DND-41 (cell line): ENCODE measurements around the gene C9orf72.

Experiments
- ATAC-seq: fragments of 200-7000 bp; cut with Tn5 transposase; 3 replicates; pipeline ENCODE4 v1.9.1; 2021; ENCODE audit warnings: low read depth; ENCODE audit not compliant: insufficient read depth
- DNase-seq: peaks from one replicate; pipeline ENCODE4 v3.0.0-alpha.2; 2020
- H2AFZ ChIP-seq: 2 replicates; pipeline ENCODE4 v1.6.0; 2012; ENCODE audit warnings: low read depth, low read length
- H3K27ac ChIP-seq: 2 replicates; pipeline ENCODE4 v1.5.1; 2012; ENCODE audit warnings: low read length, inconsistent platforms
- H3K27me3 ChIP-seq: fragments of 200-600 bp; sonication (generic); 2 replicates; pipeline ENCODE4 v1.6.0; 2012; ENCODE audit warnings: low read length, mild to moderate bottlenecking, inconsistent platforms; ENCODE audit not compliant: insufficient read depth, poor library complexity
- H3K36me3 ChIP-seq: 2 replicates; pipeline ENCODE4 v1.5.1; 2012; ENCODE audit warnings: low read length, inconsistent platforms; ENCODE audit not compliant: insufficient read depth
- H3K4me1 ChIP-seq: 2 replicates; pipeline ENCODE4 v1.5.1; 2012; ENCODE audit warnings: mild to moderate bottlenecking, low read length; ENCODE audit not compliant: insufficient read depth
- H3K4me2 ChIP-seq: 2 replicates; pipeline ENCODE4 v1.6.0; 2012; ENCODE audit warnings: mild to moderate bottlenecking, moderate library complexity, low read length, inconsistent platforms; ENCODE audit not compliant: insufficient read depth
- H3K4me3 ChIP-seq, 2 experiments: fragments of 200-600 bp in 1 of 2; shearing (Covaris generic) in 1 of 2; 2 replicates each; pipeline ENCODE4 v1.5.1; 2012 to 2016; ENCODE audit warnings: inconsistent platforms in 2 of 2, low read length in 2 of 2, mild to moderate bottlenecking in 2 of 2, low read depth in 1 of 2, moderate library complexity in 1 of 2
- H3K79me2 ChIP-seq: 2 replicates; pipeline ENCODE4 v1.6.0; 2012; ENCODE audit warnings: low read length, inconsistent platforms; ENCODE audit not compliant: insufficient read depth
- H3K9ac ChIP-seq: 2 replicates; pipeline ENCODE4 v1.6.0; 2012; ENCODE audit warnings: low read depth, mild to moderate bottlenecking, inconsistent platforms, low read length, moderate library complexity
- H3K9me3 ChIP-seq: 2 replicates; pipeline ENCODE4 v1.5.1; 2012; ENCODE audit warnings: low read length, moderate library complexity, mild to moderate bottlenecking, inconsistent platforms; ENCODE audit not compliant: insufficient read depth, severe bottlenecking
- H4K20me1 ChIP-seq: 2 replicates; pipeline ENCODE4 v1.6.0; 2012; ENCODE audit warnings: low read length; ENCODE audit not compliant: insufficient read depth
- CTCF ChIP-seq: IDR thresholded peaks from 2 replicates; pipeline ENCODE4 v1.5.1; 2012; ENCODE audit warnings: borderline replicate concordance, low read length, moderate library complexity, mild to moderate bottlenecking; ENCODE audit not compliant: poor library complexity, severe bottlenecking; ENCODE audit errors: extremely low read depth
- EZH2 ChIP-seq: IDR thresholded peaks from 3 replicates; pipeline ENCODE4 v1.6.1; 2012; ENCODE audit warnings: borderline replicate concordance, low read depth, mild to moderate bottlenecking, moderate library complexity, low read length, inconsistent platforms; ENCODE audit not compliant: severe bottlenecking

Gene C9orf72

GRCh38 chr9:27591093-27591492 is 17.8 kb upstream of the C9orf72 start:
- no peaks in the 10 kb centered on the region for H3K36me3 ChIP-seq
- DNase-seq (no peak), ATAC-seq (no peak)
- H3K27me3 ChIP-seq = no peaks in the 10 kb centered on the region
- no peak overlapping the region for H3K27ac ChIP-seq
- no peak overlapping the region for H3K9ac ChIP-seq
- no peaks in the 10 kb centered on the region for H3K4me1 ChIP-seq
- no peaks in the 10 kb centered on the region for H3K79me2 ChIP-seq
- H4K20me1 ChIP-seq = no peaks in the 10 kb centered on the region
- H3K4me2 ChIP-seq = no peak overlapping the region
- H2AFZ ChIP-seq = no peak overlapping the region
- no peak overlapping the region for H3K4me3 ChIP-seq
- H3K9me3 ChIP-seq = no peaks in the 10 kb centered on the region
- no peak for TF ChIP-seq CTCF
- TF ChIP-seq EZH2 = no peak

- no peak overlapping the region for H2AFZ ChIP-seq
- no peak for DNase-seq
- no peak overlapping the region for H3K27ac ChIP-seq
- no peak overlapping the region for H3K4me3 ChIP-seq
- H3K4me1 ChIP-seq = no peaks in the 10 kb centered on the region
- H3K79me2 ChIP-seq = no peaks in the 10 kb centered on the region
- H3K9me3 ChIP-seq = no peaks in the 10 kb centered on the region
- no peak for TF ChIP-seq CTCF
- no peak for TF ChIP-seq EZH2
- no peak for ATAC-seq
- no peaks in the 10 kb centered on the region for H3K27me3 ChIP-seq
- H4K20me1 ChIP-seq = no peaks in the 10 kb centered on the region
- no peaks in the 10 kb centered on the region for H3K36me3 ChIP-seq
- no peak overlapping the region for H3K9ac ChIP-seq
- no peak overlapping the region for H3K4me2 ChIP-seq
Measured at GRCh38 chr9:27590651-27591050, 17.4 kb upstream of the C9orf72 start.

- ATAC-seq = no peak
- no peaks in the 10 kb centered on the region for H3K9me3 ChIP-seq
- H2AFZ ChIP-seq = no peak overlapping the region
- H3K27ac ChIP-seq = no peak overlapping the region
- H3K27me3 ChIP-seq = no peaks in the 10 kb centered on the region
- TF ChIP-seq EZH2 = no peak
- TF ChIP-seq CTCF = no peak
- H4K20me1 ChIP-seq = no peaks in the 10 kb centered on the region
- H3K4me1 ChIP-seq = no peaks in the 10 kb centered on the region
- H3K4me2 ChIP-seq = no peak overlapping the region
- H3K9ac ChIP-seq = no peak overlapping the region
- DNase-seq = no peak
- H3K79me2 ChIP-seq = no peaks in the 10 kb centered on the region
- H3K36me3 ChIP-seq = no peaks in the 10 kb centered on the region
- no peak overlapping the region for H3K4me3 ChIP-seq
Measured at GRCh38 chr9:27589462-27589861, 16.2 kb upstream of the C9orf72 start.

- no peak overlapping the region for H3K9ac ChIP-seq
- no peak overlapping the region for H3K27ac ChIP-seq
- ATAC-seq (no peak), DNase-seq (no peak)
- H2AFZ ChIP-seq = no peak overlapping the region
- no peaks in the 10 kb centered on the region for H3K9me3 ChIP-seq
- no peak overlapping the region for H3K4me3 ChIP-seq
- no peaks in the 10 kb centered on the region for H4K20me1 ChIP-seq
- H3K4me1 ChIP-seq = no peaks in the 10 kb centered on the region
- no peaks in the 10 kb centered on the region for H3K79me2 ChIP-seq
- no peaks in the 10 kb centered on the region for H3K36me3 ChIP-seq
- H3K4me2 ChIP-seq = no peak overlapping the region
- TF ChIP-seq CTCF = no peak
- no peak for TF ChIP-seq EZH2
- H3K27me3 ChIP-seq = no peaks in the 10 kb centered on the region
Measured at GRCh38 chr9:27586304-27586703, 13.0 kb upstream of the C9orf72 start.
